HEK293 (cell line): Measurements from ENCODE around the gene DMAC2L.

Source experiments
- CTCF ChIA-PET: fragments of 350-600 bp; formaldehyde crosslinking; extraction: SDS; loops from one replicate; lab custom pipeline; 2021; ENCODE audit warnings: antibody characterized with exemption; lab: Yijun Ruan, JAX
- POLR2A ChIA-PET: fragments of 300-600 bp; formaldehyde crosslinking; extraction: SDS; loops from one replicate; lab custom pipeline; 2020; ENCODE audit warnings: antibody characterized with exemption, inconsistent platforms; lab: Yijun Ruan, JAX
- H3K27ac ChIP-seq: fragments of 200-500 bp; sonication (Bioruptor generic); 2 replicates; pipeline ENCODE4 v1.5.1; 2014; ENCODE audit warnings: low read depth, low read length, control low read depth, inconsistent platforms; ENCODE audit errors: extremely low read depth
- H3K36me3 ChIP-seq, 2 experiments: fragments of 200-500 bp in 1 of 2; sonication (Bioruptor generic) in 1 of 2; 1 replicate in 1 of 2; 2 replicates in 1 of 2; pipeline ENCODE4 v1.5.1; 2014 to 2017; ENCODE audit warnings: inconsistent platforms in 2 of 2, low read length in 2 of 2; ENCODE audit not compliant: control insufficient read depth in 2 of 2, insufficient read depth in 1 of 2
- H3K4me1 ChIP-seq: fragments of 200-500 bp; sonication (Bioruptor generic); 2 replicates; pipeline ENCODE4 v1.5.1; 2014; ENCODE audit warnings: mild to moderate bottlenecking, low read length, inconsistent platforms; ENCODE audit not compliant: control insufficient read depth, insufficient read depth
- H3K4me3 ChIP-seq: 2 replicates; pipeline ENCODE4 v1.5.1; 2011; ENCODE audit warnings: low read depth, mild to moderate bottlenecking, control low read depth, low read length, moderate library complexity
- H3K9me3 ChIP-seq: fragments of 200-500 bp; sonication (Bioruptor generic); 2 replicates; pipeline ENCODE4 v1.5.1; 2014; ENCODE audit warnings: low read depth, low read length, inconsistent platforms; ENCODE audit not compliant: control insufficient read depth, insufficient read depth
- BCL6B ChIP-seq: fragments of 450-650 bp; formaldehyde crosslinking; IDR thresholded peaks from 2 replicates; pipeline ENCODE4 v1.5.1; 2017; ENCODE audit warnings: missing biosample characterization, missing genetic modification characterization
- GFI1B ChIP-seq: fragments of 450-650 bp; formaldehyde crosslinking; IDR thresholded peaks from 2 replicates; pipeline ENCODE4 v1.5.1; 2016; ENCODE audit warnings: missing biosample characterization, missing genetic modification characterization
- GLI4 ChIP-seq: fragments of 450-650 bp; formaldehyde crosslinking; IDR thresholded peaks from 2 replicates; pipeline ENCODE4 v1.5.1; 2016; ENCODE audit warnings: missing biosample characterization, missing genetic modification characterization
- GLIS1 ChIP-seq: fragments of 450-650 bp; formaldehyde crosslinking; IDR thresholded peaks from 2 replicates; pipeline ENCODE4 v1.5.1; 2016; ENCODE audit warnings: missing biosample characterization, missing genetic modification characterization
- GLIS2 ChIP-seq: fragments of 450-650 bp; formaldehyde crosslinking; IDR thresholded peaks from 2 replicates; pipeline ENCODE4 v1.5.1; 2016; ENCODE audit warnings: missing biosample characterization, missing genetic modification characterization
- IKZF3 ChIP-seq: fragments of 450-650 bp; IDR thresholded peaks from 2 replicates; pipeline ENCODE4 v1.5.0; 2018; ENCODE audit warnings: missing biosample characterization, mild to moderate bottlenecking, missing genetic modification characterization, moderate library complexity
- KLF8 ChIP-seq: fragments of 450-650 bp; formaldehyde crosslinking; IDR thresholded peaks from 2 replicates; pipeline ENCODE4 v1.5.1; 2016; ENCODE audit warnings: missing biosample characterization, missing genetic modification characterization
- SCRT1 ChIP-seq: fragments of 450-650 bp; formaldehyde crosslinking; IDR thresholded peaks from 2 replicates; pipeline ENCODE4 v1.5.1; 2016; ENCODE audit warnings: missing biosample characterization, missing genetic modification characterization, borderline replicate concordance
- ZBTB20 ChIP-seq: fragments of 450-650 bp; formaldehyde crosslinking; IDR thresholded peaks from 2 replicates; pipeline ENCODE4 v1.5.1; 2016; ENCODE audit warnings: missing biosample characterization, missing genetic modification characterization
- ZBTB26 ChIP-seq: fragments of 450-650 bp; formaldehyde crosslinking; optimal IDR thresholded peaks from 2 replicates; pipeline ENCODE3; 2016; ENCODE audit warnings: missing biosample characterization, mild to moderate bottlenecking, missing genetic modification characterization
- ZBTB8A ChIP-seq: fragments of 450-650 bp; formaldehyde crosslinking; IDR thresholded peaks from 2 replicates; pipeline ENCODE4 v1.5.1; 2016; ENCODE audit warnings: missing biosample characterization, missing genetic modification characterization
- ZFHX2 ChIP-seq: fragments of 450-650 bp; formaldehyde crosslinking; conservative IDR thresholded peaks from 2 replicates; pipeline ENCODE4 v1.5.1; 2016; ENCODE audit warnings: missing biosample characterization, missing genetic modification characterization
- ZFP3 ChIP-seq: fragments of 450-650 bp; formaldehyde crosslinking; IDR thresholded peaks from 2 replicates; pipeline ENCODE4 v1.5.1; 2016; ENCODE audit warnings: low read depth, missing biosample characterization, missing genetic modification characterization
- ZNF112 ChIP-seq: fragments of 450-650 bp; formaldehyde crosslinking; IDR thresholded peaks from 2 replicates; pipeline ENCODE4 v1.5.0; 2017; ENCODE audit warnings: missing biosample characterization, missing genetic modification characterization
- ZNF16 ChIP-seq: fragments of 450-650 bp; formaldehyde crosslinking; IDR thresholded peaks from 2 replicates; pipeline ENCODE4 v1.5.1; 2016; ENCODE audit warnings: low read depth, missing biosample characterization, missing genetic modification characterization
- ZNF223 ChIP-seq: fragments of 450-650 bp; formaldehyde crosslinking; IDR thresholded peaks from 2 replicates; pipeline ENCODE4 v1.5.1; 2016; ENCODE audit warnings: missing biosample characterization, missing genetic modification characterization
- ZNF274 ChIP-seq, 2 experiments: fragments of 200-500 bp in 1 of 2; fragments of 450-650 bp in 1 of 2; sonication (Bioruptor generic) in 1 of 2; formaldehyde crosslinking in 1 of 2; IDR thresholded peaks; 2 replicates each; pipeline versions ENCODE4 v1.5.1 to v1.6.1; 2014 to 2016; ENCODE audit warnings: borderline replicate concordance in 1 of 2, inconsistent platforms in 1 of 2, low read length in 1 of 2, missing biosample characterization in 1 of 2, missing genetic modification characterization in 1 of 2
- ZNF280C ChIP-seq: fragments of 450-650 bp; formaldehyde crosslinking; IDR thresholded peaks from 2 replicates; pipeline ENCODE4 v1.5.1; 2016; ENCODE audit warnings: missing biosample characterization, missing genetic modification characterization
- ZNF292 ChIP-seq: fragments of 450-650 bp; formaldehyde crosslinking; IDR thresholded peaks from 2 replicates; pipeline ENCODE4 v1.5.1; 2016; ENCODE audit warnings: low read depth, missing biosample characterization, missing genetic modification characterization, borderline replicate concordance
- ZNF302 ChIP-seq: fragments of 450-650 bp; formaldehyde crosslinking; IDR thresholded peaks from 2 replicates; pipeline ENCODE4 v1.5.1; 2016; ENCODE audit warnings: missing biosample characterization, missing genetic modification characterization, low read depth
- ZNF341 ChIP-seq: fragments of 450-650 bp; formaldehyde crosslinking; IDR thresholded peaks from 2 replicates; pipeline ENCODE4; 2016; ENCODE audit warnings: low read depth, missing biosample characterization, missing genetic modification characterization
- ZNF501 ChIP-seq: fragments of 450-650 bp; formaldehyde crosslinking; IDR thresholded peaks from 2 replicates; pipeline ENCODE4 v1.5.1; 2016; ENCODE audit warnings: missing biosample characterization, missing genetic modification characterization
- ZNF514 ChIP-seq: fragments of 450-650 bp; formaldehyde crosslinking; IDR thresholded peaks from 2 replicates; pipeline ENCODE4 v1.5.1; 2016; ENCODE audit warnings: missing biosample characterization, missing genetic modification characterization
- ZNF660 ChIP-seq: fragments of 450-650 bp; IDR thresholded peaks from 2 replicates; pipeline ENCODE4 v1.5.1; 2018; ENCODE audit warnings: missing biosample characterization, mild to moderate bottlenecking, missing genetic modification characterization
- ZNF791 ChIP-seq: fragments of 450-650 bp; formaldehyde crosslinking; IDR thresholded peaks from 2 replicates; pipeline ENCODE4 v1.5.1; 2016; ENCODE audit warnings: missing biosample characterization, missing genetic modification characterization
- ZSCAN18 ChIP-seq: fragments of 450-650 bp; formaldehyde crosslinking; IDR thresholded peaks from 2 replicates; pipeline ENCODE4 v1.5.1; 2016; ENCODE audit warnings: missing biosample characterization, missing genetic modification characterization

DMAC2L gene

GRCh38 chr14:50321009-50321660 lies 9.0 kb downstream of the DMAC2L start (continued):
- TF ChIP-seq ZNF302 (tag by site-specific recombination) (no peak), ZNF292 (tag by site-specific recombination) (no peak), ZNF112 (no peak), ZNF223 (no peak), GLIS1 (tag by site-specific recombination) (no peak), BCL6B (tag by site-specific recombination) (no peak), SCRT1 (tag by site-specific recombination) (no peak), ZFP3 (tag by site-specific recombination) (no peak)

- Histone ChIP-seq H3K9me3 (no peaks in the 10 kb centered on the region), H3K36me3 (peaks cover 10 to 29% of the 10 kb centered on the region in 2 experiments), H3K4me1 (no peaks in the 10 kb centered on the region), H3K4me3 (no peak overlapping the region)
- CTCF ChIA-PET = interaction anchor here (0.6 to 2.5 kb wide), 2 partner anchors 11 to 411 kb away, joined by 3 to 12 read pairs; no protein-coding TSS in a partner anchor
- no peak for TF ChIP-seq ZNF791 (tag by site-specific recombination)
- TF ChIP-seq, all 188 proteins: peak for 0
- POLR2A ChIA-PET = no interaction called here
- no peak overlapping the region for H3K27ac ChIP-seq
Observed at GRCh38 chr14:50331596-50331995, 19.5 kb downstream of the DMAC2L start.

GRCh38 chr14:50333014-50333509 lies 20.9 kb downstream of the DMAC2L start:
- no peaks in the 10 kb centered on the region for H3K9me3 ChIP-seq
- no peak overlapping the region for H3K4me3 ChIP-seq
- H3K27ac ChIP-seq = no peak overlapping the region
- peaks cover 3 to 26% of the 10 kb centered on the region in 2 experiments for H3K36me3 ChIP-seq
- CTCF ChIA-PET = interaction anchor here (1.0 to 2.5 kb wide), 3 partner anchors 9 to 64 kb away, joined by 3 to 12 read pairs (median 3); partner anchors contain the start of gene CDKL1
- H3K4me1 ChIP-seq = no peaks in the 10 kb centered on the region
- POLR2A ChIA-PET = no interaction called here
- no peak for TF ChIP-seq ZNF16
- TF ChIP-seq ZNF274 (IDR thresholded peaks at IDR 0.05; ENCODE audit: low read length) = no peak
- TF ChIP-seq ZNF274 (tag by site-specific recombination; IDR thresholded peaks at IDR 0.05; ENCODE audit: borderline replicate concordance) = no peak
- no peak for TF ChIP-seq ZFHX2 (tag by site-specific recombination)
- no peak for TF ChIP-seq IKZF3
- no peak for TF ChIP-seq ZBTB20 (tag by site-specific recombination)
- no peak for TF ChIP-seq ZBTB8A (tag by site-specific recombination)
- TF ChIP-seq KLF8 (tag by site-specific recombination) = no peak
- no peak for TF ChIP-seq ZNF514 (tag by site-specific recombination)
- no peak for TF ChIP-seq ZSCAN18 (tag by site-specific recombination)
- TF ChIP-seq ZNF280C (tag by site-specific recombination) = no peak
- no peak for TF ChIP-seq GFI1B (tag by site-specific recombination)
- no peak for TF ChIP-seq GLI4
- TF ChIP-seq ZBTB26 (tag by site-specific recombination) = no peak
- no peak for TF ChIP-seq ZNF660 (tag by site-specific recombination)
- no peak for TF ChIP-seq ZNF501 (tag by site-specific recombination)
- TF ChIP-seq ZNF341 (tag by site-specific recombination) = no peak
- TF ChIP-seq GLIS2 (tag by site-specific recombination) = no peak
